HG03521 (cell line): ENCODE measurements around the gene DDAH1.

Source experiments
- ATAC-seq: cut with Tn5 transposase; IDR thresholded peaks from one replicate; pipeline ENCODE4 v1.9.1; 2021; ENCODE audit warnings: mild to moderate bottlenecking, moderate library complexity; ENCODE audit not compliant: unreplicated experiment

DDAH1 gene

DNA sequence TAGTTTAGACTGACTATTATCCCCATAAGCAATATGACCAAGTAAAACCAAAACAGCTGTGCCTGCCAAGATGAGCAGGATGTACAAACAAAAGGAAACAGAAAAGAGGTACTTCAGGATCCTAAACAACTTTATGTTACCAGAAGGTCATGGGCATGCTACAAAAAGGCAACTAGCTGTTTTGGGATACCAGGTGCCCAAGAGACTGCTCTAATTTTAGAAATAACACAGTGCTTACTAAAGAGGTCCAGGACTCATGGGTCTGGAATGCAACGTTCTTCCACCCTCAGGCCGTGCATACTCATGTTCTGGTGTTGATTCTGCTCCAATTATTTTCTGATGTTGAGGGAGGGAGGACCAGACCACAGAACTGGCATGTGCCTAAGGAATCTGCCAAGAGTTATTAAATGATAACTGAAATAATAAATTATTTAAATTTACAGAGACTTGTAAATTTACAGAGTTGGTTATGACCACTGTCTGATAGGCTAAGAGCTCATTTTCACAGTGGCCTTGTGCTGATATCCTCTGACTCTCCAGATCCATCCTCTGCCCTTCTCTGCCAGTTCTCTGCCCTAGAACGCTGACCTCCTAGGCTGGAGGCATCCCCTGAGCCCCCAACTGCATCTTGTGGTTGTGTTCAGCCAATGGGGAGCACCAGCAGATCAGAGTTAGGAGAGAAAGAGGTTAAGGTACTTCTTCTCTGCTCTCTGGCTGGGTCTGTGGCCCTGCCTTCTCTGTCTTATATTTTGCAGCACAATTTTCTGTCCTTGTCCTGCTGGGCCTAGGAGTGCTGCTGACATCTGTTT lies 150.9 kb downstream of the DDAH1 start:
- no peak for ATAC-seq

DNA sequence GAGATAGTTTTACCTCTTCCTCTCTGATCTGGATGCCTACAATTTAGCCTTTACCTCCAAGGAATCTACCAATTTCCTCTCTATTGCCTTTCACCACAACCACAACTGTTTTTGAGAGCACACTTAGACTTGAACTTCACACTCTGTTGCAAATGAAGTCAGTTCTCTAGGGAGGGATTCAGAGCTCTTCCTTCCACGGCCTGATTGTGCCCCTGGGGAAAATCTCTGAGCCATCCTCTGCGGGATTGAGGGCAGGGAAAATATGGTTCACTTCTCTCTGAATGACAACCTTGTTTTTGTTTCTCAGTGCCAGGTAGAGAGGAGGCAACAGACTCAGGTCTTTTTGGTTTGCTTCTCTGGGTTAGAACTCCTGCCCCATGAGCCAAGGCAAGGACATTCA lies 153.1 kb downstream of the DDAH1 start:
- no peak for ATAC-seq

DNA sequence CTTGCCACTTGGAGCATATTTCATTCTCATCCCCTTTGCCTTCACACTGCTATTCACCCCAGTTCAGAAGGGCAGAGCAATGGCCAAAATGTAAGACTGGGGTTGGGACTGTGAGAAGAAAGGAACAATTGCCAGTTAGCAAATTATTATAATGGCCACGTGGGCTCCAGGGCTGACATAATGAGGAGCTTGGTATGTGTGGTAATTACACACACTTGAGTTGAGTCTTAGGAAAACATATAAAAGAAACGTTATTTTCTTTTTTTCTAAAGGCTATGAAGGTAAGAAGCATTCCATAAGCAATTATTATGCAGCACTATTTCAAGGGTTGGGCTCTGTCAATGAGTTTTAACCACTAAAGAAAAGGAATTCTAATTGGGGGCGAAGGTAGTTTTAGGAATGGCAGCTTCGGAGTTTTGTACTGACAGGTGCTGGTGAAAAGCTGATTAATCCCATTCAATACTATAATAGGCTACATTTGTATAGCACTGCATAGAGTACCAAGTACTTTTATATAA lies 156.1 kb downstream of the DDAH1 start:
- no peak for ATAC-seq

DNA sequence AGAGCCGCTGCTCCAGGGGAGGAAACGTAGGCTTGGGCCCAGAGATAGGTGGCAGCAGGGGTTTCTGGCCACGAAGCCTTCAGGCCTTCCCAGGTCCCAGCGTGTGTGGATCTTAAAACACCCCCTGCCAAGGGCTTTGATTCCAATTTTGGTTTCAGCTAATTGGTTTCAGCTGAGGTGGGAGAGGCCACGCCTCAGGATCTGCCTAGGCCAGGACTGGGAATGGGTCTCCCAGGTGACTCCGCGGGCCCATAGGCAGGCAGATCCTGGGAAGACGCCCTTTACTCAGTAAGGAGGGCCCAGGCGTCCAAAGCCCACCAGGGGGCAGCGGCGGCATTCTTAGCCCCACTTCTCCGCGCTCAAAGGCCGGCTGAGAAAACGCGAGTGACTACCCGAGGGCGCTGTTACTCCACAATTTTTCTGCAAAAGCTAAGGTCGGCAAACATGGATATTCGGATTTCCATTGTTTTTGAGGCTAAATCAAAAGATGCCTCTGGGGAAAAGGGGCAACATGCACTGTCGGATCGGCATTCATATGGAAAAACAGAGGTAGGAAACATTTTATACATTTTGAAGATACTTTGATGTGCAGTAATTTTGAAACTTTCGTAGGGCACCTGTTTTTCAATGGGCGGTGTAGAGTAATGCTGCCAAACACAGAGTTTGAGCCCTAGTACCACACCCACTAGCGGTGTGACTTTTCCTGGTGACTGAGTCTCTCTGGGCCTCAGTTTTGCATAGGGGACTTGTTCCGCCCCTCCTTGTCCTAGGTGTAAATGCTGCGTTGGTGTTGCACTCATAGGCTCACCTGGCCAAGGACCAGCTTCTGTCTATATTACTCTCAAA lies 156.7 kb downstream of the DDAH1 start:
- peak; percentile 66 for ATAC-seq

DNA sequence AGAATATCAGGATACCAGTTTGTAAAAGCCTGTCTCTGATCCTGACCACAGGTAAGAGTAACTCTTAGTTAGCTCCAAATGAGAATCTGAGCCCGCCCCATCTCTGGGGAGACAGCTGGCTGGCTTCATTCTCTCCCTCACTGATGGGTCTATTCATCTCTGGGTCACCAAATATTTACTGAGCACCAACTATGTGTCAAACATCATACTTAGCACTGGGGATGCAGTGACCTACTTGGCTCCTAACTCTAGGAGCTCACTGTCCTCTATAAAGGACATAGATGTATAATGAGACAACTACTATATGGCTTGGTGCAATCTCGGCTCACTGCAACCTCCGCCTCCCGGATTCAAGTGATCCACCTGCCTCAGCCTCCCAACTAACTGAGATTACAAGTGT lies 158.7 kb downstream of the DDAH1 start:
- no peak for ATAC-seq

DNA sequence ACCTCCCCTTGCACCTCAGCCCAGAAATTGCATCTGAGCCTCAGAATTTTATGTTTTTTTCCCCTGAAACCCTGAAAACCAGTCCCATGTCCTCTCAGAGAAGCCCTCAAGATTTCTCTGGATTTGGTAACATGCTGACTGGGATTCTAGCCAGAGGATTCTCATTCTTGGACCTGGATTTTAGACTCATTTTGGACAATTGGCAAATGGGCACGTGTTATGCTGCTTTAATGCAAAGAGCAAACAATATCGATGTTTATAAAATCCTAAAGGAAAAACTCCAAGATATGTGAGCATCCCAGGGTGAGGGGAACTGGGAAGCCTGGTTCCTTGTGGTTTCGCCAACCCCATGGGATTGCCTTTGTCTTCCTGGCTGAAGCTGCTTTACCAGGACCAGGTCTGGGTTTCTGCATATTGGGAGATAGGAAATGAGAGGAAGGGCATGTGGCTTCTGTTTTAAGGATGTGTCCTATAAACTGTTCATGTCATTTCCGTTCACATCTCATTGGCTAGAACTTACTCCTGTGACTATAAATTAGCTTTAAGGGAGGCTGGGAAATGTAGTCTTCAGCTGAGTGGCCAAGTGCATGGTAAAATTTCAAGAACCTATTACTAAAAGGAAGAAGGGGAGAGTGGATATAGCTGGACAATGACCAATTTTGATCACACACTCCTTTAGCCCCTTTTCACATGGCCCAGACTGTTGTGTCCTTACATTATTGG lies 161.4 kb downstream of the DDAH1 start:
- no peak for ATAC-seq

DNA sequence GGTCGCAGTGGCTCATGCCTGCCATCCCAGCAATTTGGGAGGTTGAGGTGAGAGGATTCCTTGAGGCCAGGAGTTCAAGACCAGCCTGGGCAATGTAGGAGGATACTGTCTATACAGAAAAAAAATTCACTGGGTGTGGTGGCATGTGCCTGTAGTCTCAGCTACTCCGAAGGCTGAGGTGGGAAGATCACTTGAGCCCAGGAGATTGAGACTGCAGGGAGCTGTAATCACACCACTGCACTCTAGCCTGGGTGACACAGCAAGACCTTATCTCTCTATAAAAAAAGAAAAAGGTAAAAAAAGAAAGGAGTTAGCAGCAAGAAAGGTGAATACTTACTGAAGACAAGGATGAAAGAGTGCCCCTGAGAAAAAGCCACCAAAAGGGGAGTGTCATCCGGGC lies 164.8 kb downstream of the DDAH1 start:
- ATAC-seq = no peak

DNA sequence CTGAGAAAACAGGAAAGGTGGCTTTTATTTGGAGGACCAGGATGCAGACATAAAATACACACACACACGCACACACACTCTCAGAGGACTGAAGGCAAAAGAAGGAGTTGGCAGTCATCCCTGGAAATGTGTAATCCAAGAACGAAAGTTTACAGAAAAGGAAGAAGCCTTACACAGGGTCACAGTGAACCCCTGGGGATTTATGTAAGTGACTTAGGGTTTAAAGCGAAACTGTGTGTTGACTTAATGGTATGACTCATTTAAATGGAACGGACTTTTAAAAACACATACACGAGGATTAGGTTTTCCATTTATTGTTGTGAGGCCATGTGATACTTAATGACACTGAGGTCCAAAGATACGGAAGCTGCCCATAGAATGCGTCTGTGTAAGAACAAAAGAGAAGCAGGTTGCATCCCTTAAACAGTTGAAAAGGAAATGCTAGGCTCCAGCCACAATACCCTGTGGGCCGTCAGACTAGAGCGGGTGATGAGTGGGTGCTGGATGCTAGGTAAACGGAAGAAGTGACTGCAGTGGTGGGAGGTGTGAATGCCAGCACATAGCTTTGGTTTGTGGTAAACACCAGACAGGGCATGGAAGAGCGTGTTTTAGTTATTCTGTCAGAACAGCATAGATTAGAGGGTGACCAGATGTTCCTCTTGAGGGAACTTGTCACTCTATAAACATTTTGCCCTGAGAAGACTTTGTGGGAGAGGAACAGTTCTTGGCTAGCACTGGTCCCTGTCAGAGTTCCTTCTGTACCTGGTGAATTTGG lies 166.9 kb downstream of the DDAH1 start:
- ATAC-seq = peak; percentile 90

DNA sequence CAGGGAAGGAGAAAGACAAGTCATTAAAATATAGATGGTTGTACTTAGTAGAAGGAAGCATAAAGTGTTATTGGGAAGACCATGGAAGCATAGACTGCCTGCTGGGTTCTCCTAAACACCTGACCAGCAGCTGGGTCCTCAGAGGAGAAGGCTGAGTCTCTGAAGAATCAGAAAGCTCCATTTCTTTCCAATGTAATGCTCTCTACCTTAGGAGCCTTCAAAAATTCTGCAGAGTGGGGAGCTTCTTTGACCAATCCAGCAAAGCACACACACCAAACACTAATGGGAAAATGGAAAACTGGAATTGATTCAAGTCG lies 167.5 kb downstream of the DDAH1 start:
- no peak for ATAC-seq

DNA sequence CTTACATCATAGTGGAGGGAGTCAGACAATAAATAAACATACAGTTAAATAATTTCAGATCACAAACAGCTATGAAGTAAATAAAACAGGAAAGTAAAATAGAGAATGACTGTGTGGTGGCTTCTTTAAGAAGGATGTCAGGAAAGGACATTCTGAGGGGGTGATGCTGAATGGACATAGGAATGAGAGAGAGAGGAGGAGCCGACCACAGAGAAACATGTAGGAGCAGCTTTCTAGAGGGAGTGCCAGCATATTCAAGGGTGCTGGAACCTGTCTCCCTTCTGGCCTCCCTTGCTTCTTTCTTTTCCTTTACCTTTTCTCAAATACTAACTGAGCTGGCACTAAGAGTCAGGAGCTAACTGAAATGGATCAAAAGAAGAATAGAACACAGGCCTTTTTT lies 168.0 kb downstream of the DDAH1 start:
- ATAC-seq = no peak

DNA sequence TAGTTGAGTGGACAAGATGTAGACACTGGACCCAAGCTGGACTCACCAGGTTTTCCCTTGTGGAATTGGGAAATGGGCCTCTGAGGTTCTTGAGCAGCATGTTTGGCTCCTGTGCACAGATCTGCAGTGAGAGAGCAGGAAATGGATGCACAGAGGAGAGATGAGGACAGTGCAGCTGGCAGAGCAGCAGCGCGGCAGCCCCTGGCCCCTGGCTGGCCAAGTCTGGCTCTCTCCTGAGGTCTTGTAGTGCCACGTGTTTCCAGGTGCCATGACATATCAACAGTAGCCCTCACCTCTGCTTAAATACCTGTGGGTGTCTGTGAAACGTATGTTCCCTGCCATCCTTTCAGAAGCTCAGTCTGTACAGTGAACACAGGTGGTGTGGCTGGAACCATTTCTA lies 169.3 kb downstream of the DDAH1 start:
- no peak for ATAC-seq

DNA sequence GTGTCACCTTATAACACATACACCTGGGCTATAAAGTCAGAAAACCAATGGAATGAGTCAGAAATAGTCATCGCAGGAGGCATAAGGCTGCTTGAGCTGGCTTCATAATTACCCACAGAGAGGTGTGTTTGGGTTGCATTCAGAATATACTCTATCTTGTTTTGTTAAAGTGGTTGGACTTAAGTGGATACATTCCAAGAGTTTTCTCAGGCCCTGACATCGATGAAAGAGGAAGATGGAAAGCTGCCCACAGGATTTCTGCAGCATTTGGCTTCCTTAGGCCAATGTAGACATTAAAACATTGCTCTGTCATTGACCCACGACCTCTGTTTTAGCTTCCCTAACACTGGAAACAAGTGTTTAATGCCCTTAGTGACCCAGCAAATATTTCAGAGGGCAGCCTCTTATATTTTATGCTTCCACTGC lies 169.9 kb downstream of the DDAH1 start:
- ATAC-seq = no peak

DNA sequence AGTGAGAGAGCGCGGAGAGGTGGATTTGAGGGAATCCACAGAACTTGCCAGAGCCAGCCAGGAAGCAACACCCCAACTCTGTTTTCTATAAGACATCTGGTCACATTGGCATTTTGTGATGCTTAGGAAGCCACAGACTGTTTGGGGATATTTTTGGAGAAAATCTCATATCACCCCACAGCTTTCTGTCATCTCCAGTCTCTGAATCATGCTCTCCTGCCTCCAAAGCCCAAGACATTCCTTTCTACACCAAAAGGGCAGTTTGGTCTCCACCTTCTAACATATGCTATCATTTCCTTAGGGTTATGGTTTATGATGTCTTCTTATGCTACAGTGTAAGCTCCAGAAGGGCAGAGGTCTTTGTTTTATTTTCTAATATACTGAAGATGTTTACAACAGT lies 174.1 kb downstream of the DDAH1 start:
- ATAC-seq = no peak

DNA sequence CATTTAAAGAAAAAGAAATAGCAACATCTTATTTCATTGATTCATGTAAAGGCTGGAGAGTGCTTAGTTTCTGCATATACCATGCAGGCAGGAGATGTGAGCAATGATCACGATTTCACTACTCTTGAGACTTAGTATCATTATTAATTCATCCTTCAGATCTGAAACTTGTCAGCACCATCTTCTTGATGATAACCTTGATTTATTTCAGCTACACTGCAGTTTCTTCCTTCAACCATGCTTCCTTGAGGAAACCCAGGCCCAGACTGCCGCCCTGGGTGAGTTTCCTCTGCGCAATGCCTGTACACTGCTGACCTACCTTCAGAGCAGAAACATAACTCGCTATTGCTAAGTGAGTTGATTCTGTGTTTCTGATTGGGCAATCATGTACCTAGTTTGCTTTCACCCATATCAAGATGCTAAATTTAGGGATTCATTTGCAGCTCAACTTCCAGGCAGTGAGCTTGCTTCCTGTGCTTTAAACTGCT lies 175.1 kb downstream of the DDAH1 start:
- ATAC-seq = no peak

DNA sequence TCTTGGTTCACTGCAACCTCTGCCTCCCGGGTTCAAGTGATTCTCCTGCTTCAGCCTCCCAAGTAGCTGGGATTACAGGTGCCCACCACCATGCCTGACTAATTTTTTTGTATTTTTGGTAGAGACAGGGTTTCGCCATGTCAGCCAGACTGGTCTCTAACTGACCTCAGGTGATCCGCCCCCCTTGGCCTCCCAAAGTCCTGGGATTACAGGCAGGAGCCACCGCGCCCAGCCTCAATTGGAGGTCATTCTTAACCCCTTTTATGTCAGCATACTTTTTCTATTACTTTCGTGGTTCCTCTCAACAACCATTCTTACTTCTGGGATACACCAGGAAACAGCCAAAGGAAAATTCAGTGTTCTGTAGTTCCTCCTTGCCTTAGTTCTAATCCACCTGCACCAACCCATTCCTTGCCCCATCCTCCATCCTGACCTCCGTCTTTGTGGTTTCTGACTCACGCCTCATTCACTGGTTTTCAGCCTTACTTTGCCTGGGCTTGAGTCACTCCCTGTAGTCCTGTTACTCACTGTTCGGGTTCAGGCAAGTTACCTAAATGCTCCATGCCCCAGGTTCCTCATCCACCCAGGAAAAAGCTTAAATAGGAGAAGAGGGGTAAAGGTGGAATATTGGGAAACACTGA lies 175.6 kb downstream of the DDAH1 start:
- no peak for ATAC-seq

DNA sequence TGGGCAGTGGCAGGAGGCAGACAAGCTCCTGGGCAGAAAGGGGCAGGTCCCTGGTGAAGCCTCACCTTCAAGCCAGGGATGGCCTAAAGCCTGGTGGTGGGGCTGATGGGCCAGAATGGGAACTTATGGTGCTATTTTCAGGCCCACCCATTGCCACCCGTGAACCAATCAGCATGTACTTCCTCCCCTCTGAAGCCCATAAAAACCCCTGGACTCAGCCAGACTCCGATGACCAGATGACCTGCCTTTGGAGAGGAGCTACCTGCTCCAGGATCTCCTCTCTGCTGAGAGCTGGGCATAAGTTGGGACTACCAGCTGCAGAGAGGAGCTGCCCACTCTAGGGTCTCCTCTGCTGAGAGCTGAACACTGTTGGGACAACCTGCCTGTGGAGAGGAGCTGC lies 180.8 kb downstream of the DDAH1 start:
- no peak for ATAC-seq

DNA sequence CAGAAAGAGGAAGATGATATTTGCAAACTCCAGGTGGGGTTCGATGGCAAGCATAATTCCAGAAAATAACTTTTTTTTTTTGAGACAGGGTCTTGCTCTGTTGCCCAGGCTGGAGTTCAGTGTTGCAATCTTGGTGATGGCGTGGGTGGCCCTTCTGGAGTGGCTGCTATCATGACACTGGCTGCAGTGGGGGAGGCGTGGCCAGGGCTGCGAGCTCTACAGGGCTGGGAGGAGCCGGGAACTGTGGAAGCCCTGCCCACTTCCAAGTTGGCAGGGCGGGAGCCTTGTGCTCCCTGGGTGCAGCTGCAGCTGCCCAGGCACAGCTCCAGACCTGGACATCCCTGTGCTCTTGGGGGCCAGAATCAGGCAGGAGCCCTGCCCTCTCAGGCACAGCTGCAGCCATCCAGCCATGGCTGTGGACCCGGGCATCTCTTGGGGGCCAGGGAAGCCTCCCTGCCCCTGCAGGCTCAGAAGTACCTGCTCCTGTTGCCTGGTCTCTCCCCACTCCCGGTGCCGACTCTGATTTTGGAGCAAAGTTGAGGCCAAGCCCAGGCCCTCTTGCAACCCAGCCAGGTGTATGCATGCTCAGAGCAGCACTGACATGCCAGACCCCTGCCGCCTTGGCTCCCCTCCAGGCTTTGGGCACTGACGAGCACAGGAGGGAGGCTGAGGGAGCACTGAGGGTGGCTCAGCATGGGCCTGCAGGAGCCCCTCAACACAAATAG lies 181.3 kb downstream of the DDAH1 start:
- no peak for ATAC-seq

DNA sequence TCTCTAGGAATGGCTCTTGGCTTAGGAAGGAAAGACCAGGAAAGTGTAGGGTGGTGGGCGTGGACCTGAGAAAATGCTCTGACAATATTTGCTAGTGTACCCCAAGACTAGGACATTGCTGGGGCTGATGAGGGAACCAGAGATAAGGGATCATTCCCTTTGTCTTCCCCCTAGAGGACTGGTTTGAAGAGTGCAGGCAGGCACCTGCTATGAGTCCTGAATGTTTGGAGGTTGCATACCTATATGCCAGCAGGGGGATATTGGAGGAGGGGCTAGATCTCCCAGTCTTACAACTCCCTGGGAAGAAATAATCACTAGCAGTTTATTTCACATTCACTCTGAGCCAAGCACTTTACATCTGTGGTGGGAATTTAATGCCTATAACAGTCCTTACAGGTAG lies 182.5 kb downstream of the DDAH1 start:
- no peak for ATAC-seq

DNA sequence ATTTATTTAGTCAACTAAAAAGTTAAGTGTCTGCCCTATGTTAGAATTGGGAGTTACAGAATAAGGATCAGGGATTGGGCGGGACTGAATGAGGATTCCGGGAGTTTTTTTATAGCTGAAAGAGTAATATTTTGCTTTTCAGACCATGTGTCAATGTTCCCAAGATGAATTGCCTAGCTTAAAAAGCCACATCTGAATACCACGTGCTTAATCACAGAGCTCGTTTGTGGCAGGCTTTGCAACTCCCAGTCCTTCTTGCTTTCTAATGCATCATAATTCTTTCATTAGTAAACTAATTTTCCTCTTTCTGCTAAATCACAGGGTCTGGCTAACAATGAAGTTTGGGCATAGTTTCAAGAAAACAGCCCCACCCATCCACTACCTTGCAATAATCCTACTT lies 184.3 kb downstream of the DDAH1 start:
- ATAC-seq = no peak
